DMS 273 treated with DMSO at 0.1 percent for 48 hours (cell line): ENCODE data around the gene MCCC1.

ENCODE experiments used
- DNase-seq: peaks from one replicate; lab custom pipeline; 2025; lab: John Stamatoyannopoulos, UW

The MCCC1 gene

DNA sequence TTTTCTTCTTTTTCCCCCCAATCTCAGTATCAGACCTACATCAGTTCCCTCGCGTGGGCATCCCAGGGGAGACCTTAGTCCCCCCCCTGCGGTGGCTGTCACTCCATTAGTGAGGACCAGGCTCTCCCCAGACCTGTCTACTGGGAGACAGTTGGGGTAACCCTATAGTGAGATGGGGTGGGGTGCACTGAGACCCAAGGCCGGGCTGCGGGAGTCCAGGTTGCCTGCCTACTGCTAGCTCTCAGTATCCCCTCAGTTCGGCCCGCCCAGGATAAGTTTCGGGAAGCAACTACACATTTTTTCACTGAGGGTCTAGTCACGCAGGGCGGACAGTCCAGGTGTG, 118.3 kb downstream of the MCCC1 start:
- DNase-seq, result no peak

GRCh38 chr3:182980204-182981037, 118.9 kb downstream of the MCCC1 start, which contains the start of gene DCUN1D1:
Gene DCUN1D1, minus strand, starts transcription at chr3:182980538. Its CDS starts 49 bp downstream, at chr3:182980489.
- DNase-seq, result peak; percentile 72

DNA sequence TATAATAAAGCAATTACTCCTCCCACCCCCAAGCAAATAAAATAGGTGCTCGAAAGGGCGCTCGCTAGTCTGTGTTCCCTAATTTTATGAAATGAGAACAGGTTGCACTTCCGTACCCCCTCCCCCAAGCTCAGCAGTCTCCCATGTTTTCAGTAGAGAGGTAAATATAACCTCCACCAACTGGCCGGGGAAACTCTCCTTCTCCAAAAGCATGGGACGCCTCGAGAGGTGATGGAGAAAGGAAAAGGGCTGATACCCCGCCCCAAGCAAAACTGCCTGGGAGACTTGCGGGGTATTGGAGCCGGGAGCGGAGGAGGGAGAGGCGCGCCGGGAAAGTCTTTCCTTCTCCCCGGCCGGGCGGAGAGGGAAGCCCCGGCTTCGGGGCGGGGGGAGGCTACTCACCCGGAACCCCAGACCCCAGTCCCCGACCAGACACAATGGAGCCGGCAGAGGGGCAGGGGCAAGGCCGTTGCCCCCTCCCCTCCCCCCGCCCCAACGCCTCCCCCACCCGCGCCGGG, 119.6 kb downstream of the MCCC1 start:
- DNase-seq, result no peak

DNA sequence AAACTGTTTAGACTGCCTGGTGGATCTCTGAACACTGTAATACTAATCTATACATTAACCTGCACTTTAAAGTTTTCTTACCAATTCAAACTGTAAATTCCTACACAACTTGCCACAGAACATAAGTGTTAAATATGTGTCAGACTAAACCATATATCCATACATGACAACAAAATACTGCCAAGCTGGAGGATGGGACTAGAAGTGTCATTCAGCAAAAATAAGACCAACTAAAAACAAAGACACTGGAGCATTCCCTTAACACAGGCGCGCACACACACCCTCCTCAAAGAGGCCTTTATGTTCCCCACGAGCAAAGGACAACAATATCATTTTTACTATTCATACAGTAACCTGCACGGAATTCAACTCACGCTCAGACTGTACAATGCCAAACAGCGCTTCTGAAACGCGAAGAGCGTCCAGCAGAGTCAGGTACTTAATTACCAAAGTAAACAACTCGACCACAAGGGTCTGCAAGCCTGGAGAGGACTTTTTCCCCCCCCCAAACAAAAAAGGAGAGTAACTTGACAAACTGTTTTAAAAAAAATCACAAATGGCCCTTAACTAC, 120.1 kb downstream of the MCCC1 start:
- no peak for DNase-seq

GRCh38 chr3:182978387-182978786, 120.9 kb downstream of the MCCC1 start:
- DNase-seq, result no peak

GRCh38 chr3:182973047-182973446, 126.2 kb downstream of the MCCC1 start:
- no peak for DNase-seq

DNA sequence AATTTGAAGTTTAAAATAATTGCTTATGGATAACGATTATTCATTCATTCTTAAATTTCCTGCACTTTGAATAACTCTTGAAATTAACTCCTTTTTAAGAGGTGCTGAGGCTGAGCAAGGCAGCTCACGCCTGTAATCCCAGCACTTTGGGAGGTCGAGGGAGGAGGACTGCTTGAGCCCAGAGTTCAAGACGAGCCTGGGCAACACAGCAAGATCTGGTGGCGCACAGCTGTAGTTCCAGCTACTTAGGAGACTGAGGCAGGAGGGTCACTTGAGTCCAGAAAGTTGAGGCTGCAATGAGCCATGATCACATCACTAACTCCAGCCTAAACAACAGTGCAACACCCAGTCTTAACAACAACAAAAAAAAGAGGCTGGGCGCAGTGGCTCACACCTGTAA, 126.9 kb downstream of the MCCC1 start:
- no peak for DNase-seq

DNA sequence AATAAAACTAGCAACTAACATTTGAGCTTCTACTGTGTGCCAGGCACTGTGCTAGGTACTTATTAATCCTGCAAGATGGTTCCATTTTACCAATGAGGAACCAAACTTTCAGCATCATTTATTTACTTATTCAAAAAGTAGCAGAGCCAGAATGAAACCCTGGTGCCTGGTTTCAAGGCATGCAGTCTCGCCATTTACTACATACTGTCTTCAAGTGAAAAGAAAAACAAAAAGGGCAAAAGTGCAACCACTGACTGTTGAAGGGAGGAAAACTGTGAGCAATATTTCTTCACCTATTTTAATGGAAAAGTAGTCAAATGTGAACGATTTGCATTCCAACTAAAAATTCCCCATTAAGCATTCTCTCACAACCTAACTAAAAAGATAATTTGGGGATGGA, 127.7 kb downstream of the MCCC1 start:
- DNase-seq, result no peak

DNA sequence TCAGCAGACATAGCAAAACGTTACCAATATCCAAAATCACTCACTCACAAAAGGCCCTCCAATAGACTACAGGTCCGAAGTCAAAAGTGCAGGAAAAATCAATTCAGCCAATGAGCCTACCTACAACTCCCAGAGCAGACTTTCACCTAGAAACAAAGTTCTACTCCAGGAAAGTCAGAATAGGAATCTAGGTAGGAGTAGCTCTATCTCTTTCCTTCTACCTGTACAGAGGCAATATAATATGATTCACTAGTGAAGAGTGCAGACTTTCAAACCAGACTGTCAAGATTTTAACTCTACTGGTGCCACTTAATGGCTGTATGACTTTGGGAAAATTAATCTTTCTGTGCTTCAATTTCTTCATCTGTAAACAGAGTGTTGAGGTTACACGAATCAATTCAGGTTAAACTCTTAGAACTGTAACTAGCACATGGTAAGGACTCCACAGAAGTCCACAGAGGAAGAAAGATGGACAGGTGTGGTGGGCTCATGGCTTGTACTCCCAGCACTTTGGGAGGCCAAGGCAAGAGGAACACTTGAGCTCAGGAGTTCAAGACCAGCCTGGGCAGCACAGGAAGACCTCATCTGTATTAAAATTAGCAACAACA, 128.4 kb downstream of the MCCC1 start:
- DNase-seq, result no peak

- no peak for DNase-seq
These were observed 129.4 kb downstream of the MCCC1 start for GRCh38 chr3:182969853-182970252.

DNA sequence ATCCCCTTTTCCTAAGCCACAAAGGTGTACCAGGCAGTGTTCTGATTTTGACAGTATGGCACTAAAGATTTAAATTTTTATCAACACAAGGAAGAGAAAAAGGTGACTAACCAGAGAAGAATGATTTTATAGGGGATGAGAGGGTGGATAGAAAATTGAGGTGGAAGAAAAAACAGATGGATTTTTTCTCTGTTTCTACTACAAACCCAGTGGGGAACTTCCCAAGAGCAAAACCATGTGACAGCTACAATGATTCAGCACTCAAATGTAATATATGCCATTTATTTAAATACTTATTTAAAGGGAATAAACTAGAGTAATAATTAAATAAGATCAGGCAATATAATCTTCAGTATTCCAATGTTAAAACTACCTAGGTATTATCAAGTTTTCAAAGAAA, 130.0 kb downstream of the MCCC1 start:
- DNase-seq, result no peak

GRCh38 chr3:182967218-182968204, 131.8 kb downstream of the MCCC1 start:
- no peak for DNase-seq

DNA sequence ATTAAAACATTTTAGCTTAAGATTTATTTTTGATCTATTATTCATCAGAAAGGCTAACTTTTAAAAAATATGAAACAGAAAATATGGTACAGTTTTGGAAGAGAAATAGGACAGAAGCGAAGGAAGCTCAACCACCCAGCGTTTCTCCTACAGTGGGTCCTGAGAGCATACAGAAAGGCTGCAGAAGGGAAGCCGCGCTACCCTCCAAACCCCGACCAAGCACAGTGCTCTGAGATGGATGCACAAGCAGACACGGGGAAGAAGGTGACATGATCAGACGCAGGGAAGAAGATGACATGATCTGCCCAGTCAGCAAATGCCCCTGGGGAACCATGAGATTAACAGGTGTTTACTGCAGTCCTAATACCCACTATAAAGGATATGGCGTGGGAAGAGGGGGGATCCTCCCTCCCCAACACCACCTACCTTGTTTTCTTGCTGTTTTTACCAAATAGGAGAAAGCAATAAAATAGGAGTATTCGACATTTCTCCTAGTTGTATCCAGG, 133.4 kb downstream of the MCCC1 start:
- DNase-seq, result no peak
